ENCODE measurements around the gene TEKT3. TPM values are rescaled to one million over a fixed set of nuclear protein-coding genes. Genes with fewer than 3 reads are reported as not detected.

TEKT3 gene
- total RNA-seq, 3 donors from 2014 or later, result 0.60 to 0.69 TPM; not detected in 1

DNA sequence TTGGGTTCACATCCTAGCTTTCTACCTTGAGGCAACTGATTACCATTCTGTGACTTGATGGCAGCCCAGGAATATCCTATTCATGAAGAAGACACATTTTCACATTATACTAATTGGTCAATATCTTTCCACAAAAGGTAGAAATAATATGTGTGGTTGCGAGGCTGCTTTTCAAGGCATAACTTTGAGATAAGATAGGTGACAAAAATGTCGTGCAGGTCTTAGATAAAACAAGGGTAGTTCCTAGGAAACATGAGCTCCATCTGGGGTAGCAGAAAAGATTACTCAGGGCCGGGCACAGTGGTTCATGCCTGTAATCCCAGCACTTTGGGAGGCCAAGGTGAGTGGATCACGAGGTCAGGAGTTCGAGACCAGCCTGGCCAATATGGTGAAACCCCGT lies 22.3 kb upstream of the TEKT3 start:
- ATAC-seq (no peak), DNase-seq (no peak)
- H3K9me3 ChIP-seq, result no peaks in the 10 kb centered on the region
- H3K4me1 ChIP-seq (ENCODE audit: low read depth), result no peaks in the 10 kb centered on the region
- TF ChIP-seq, protein P1, sequence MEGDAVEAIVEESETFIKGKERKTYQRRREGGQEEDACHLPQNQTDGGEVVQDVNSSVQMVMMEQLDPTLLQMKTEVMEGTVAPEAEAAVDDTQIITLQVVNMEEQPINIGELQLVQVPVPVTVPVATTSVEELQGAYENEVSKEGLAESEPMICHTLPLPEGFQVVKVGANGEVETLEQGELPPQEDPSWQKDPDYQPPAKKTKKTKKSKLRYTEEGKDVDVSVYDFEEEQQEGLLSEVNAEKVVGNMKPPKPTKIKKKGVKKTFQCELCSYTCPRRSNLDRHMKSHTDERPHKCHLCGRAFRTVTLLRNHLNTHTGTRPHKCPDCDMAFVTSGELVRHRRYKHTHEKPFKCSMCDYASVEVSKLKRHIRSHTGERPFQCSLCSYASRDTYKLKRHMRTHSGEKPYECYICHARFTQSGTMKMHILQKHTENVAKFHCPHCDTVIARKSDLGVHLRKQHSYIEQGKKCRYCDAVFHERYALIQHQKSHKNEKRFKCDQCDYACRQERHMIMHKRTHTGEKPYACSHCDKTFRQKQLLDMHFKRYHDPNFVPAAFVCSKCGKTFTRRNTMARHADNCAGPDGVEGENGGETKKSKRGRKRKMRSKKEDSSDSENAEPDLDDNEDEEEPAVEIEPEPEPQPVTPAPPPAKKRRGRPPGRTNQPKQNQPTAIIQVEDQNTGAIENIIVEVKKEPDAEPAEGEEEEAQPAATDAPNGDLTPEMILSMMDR (IDR thresholded peaks at IDR 0.05), result no peak
- H3K36me3 ChIP-seq (ENCODE audit: low read depth), result no peaks in the 10 kb centered on the region
- intact Hi-C loops (cut with DNase I, micrococcal nuclease), result no loop called here
- no peak overlapping the region for H3K4me3 ChIP-seq

DNA sequence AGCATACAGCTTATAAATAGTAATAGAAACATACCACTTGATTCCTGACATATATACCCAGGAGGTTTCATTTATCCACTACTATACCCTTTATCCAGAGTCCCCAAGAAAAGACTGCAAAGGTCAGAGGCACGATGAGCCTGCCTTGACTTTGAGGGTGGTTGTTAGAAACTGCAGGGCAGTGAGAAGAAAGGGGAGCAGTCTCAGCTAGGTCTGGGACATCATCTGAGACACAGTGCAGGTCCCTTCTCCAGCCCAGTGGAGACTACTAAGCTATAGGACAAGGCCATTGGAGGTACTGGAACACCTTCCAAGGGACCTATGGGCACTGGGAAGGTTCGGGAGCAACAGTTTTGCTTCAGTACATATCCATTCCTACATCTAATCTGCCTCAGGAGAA lies 20.2 kb upstream of the TEKT3 start:
- intact Hi-C loops (cut with DNase I, micrococcal nuclease), result no loop called here
- H3K9me3 ChIP-seq, result no peaks in the 10 kb centered on the region
- DNase-seq, result no peak
- TF ChIP-seq, protein P1 (IDR thresholded peaks at IDR 0.05), result no peak
- no peak overlapping the region for H3K4me3 ChIP-seq
- no peaks in the 10 kb centered on the region for H3K4me1 ChIP-seq (ENCODE audit: low read depth)
- no peaks in the 10 kb centered on the region for H3K36me3 ChIP-seq (ENCODE audit: low read depth)
- no peak for ATAC-seq

DNA sequence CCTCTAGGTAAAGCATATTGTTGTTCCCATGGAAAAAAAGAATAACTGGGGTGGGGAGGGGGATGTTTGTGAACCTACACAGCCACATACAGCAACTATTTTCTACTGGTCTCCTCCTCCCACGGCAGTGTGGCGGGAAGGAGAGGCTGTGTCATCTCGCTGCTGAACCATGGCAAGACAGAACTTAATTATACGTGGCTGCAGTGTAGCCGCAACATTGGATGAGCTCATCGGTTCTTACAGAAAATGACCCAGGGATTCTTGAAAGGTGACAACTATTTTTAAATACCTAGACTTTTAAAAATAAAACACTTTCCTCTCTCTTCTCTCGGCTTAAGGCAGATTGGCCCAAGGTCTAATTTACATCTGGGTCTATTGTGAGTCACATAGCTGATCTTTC lies 19.8 kb upstream of the TEKT3 start:
- intact Hi-C loops (cut with DNase I, micrococcal nuclease), result no loop called here

DNA sequence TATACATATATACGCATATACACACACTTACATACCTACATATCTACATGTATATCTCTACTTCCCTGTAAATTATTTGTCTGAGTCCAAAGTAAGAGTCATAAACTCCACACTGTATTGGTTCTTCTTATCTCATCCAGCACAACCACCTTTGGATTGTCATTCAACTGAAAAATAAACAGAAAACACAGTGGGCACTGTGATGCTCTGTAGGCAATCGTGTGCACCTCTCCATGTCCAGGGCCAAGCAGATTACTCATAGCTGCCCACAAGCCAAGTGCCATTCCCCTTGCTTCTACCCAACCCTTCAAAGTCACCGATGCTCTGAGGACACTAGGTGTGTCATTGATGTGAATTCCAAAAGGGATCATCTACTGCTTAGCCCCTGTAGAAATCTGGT lies 12.9 kb upstream of the TEKT3 start:
- TF ChIP-seq, protein P1 (IDR thresholded peaks at IDR 0.05), result no peak
- intact Hi-C loops (cut with DNase I, micrococcal nuclease), result no loop called here
- Histone ChIP-seq H3K4me1 (ENCODE audit: low read depth) (no peaks in the 10 kb centered on the region), H3K36me3 (ENCODE audit: low read depth) (no peaks in the 10 kb centered on the region), H3K4me3 (no peak overlapping the region), H3K9me3 (no peaks in the 10 kb centered on the region)
- DNase-seq (no peak), ATAC-seq (peak; percentile 94)

More for the DNA sequence above, 19.8 kb upstream of the TEKT3 start:
- ATAC-seq (no peak), DNase-seq (no peak)
- H3K4me1 ChIP-seq (ENCODE audit: low read depth), result no peaks in the 10 kb centered on the region
- TF ChIP-seq, protein P1 (IDR thresholded peaks at IDR 0.05), result no peak
- H3K4me3 ChIP-seq, result no peak overlapping the region
- no peaks in the 10 kb centered on the region for H3K36me3 ChIP-seq (ENCODE audit: low read depth)
- no peaks in the 10 kb centered on the region for H3K9me3 ChIP-seq

DNA sequence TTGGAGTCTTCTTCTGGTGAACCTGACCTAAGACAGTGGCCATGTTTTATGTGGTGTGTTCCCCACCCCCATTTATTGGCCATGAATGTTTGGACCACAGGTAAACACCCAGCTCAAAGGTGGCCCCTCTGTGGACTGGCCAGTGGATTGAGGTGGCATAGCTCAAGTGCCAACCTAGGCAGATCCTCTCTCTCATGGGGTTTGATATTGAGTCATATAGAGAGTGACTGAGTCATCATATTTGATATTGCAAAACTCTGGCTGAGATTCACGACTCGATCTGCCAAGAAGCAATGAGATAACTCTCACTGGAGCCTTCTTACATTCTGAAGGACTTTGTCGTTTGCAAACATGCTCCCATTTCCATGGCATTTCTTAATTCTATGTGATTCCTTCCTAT lies 10.5 kb upstream of the TEKT3 start:
- Histone ChIP-seq H3K36me3 (ENCODE audit: low read depth) (no peaks in the 10 kb centered on the region), H3K4me1 (ENCODE audit: low read depth) (peaks cover 9% of the 10 kb centered on the region), H3K9me3 (no peaks in the 10 kb centered on the region), H3K4me3 (no peak overlapping the region)
- peak; percentile 55 for ATAC-seq
- TF ChIP-seq, protein P1 (IDR thresholded peaks at IDR 0.05), result no peak
- intact Hi-C loops (cut with DNase I, micrococcal nuclease), result no loop called here
- no peak for DNase-seq

DNA sequence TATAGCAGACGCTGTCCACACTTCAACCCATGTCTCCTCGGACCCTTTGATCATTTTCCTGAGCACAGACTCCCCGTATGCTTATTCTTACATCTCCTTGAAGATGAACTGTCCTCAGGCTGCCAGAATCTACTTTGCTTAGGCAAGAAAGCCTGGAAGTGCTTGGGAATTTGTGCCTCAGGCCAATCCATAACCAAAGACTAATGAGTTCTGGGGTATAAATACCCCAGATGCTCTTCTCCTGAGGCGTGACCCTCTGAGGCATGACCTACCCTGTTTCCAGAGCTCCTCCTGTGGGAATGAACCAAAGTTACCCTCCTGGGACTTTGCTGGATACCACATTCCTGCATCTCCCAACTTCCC lies 10.1 kb upstream of the TEKT3 start:
- Histone ChIP-seq H3K9me3 (no peaks in the 10 kb centered on the region), H3K36me3 (ENCODE audit: low read depth) (no peaks in the 10 kb centered on the region), H3K4me3 (no peak overlapping the region), H3K4me1 (ENCODE audit: low read depth) (peaks cover 9% of the 10 kb centered on the region)
- TF ChIP-seq, protein P1 (IDR thresholded peaks at IDR 0.05), result no peak
- ATAC-seq (no peak), DNase-seq (no peak)
- intact Hi-C loops (cut with DNase I, micrococcal nuclease), result no loop called here

Data from mucosa of descending colon (tissue), 3 donors.